ENCODE measurements around the gene UPK3A.

The UPK3A gene

GRCh38 chr22:45314786-45315185, 30.0 kb downstream of the UPK3A start:
- H3K27me3 ChIP-seq (ENCODE audit: control insufficient read depth in 1 of 2, insufficient read depth in 2 of 2, low read length in 2 of 2): no peaks in the 10 kb centered on the region
- no peak overlapping the region for H3K27ac ChIP-seq (ENCODE audit: low read depth, low read length)
- no peaks in the 10 kb centered on the region for H3K9me3 ChIP-seq (ENCODE audit: low read length)
- peaks cover 39% of the 10 kb centered on the region for H3K4me1 ChIP-seq (ENCODE audit: insufficient read depth, low read length)
- H3K36me3 ChIP-seq (ENCODE audit: insufficient read depth, low read length): no peaks in the 10 kb centered on the region
- no peak overlapping the region for H3K9ac ChIP-seq (ENCODE audit: low read length)
- no peak overlapping the region for H3K4me3 ChIP-seq (ENCODE audit: low read depth in 1 of 2, low read length in 2 of 2)

- Histone ChIP-seq H3K9ac (ENCODE audit: low read length) (no peak overlapping the region), H3K4me1 (ENCODE audit: insufficient read depth, low read length) (peaks cover 26% of the 10 kb centered on the region), H3K36me3 (ENCODE audit: insufficient read depth, low read length) (no peaks in the 10 kb centered on the region), H3K27ac (ENCODE audit: low read depth, low read length) (peak overlapping the region; percentile 84), H3K9me3 (ENCODE audit: low read length) (no peaks in the 10 kb centered on the region), H3K4me3 (ENCODE audit: low read depth in 1 of 2, low read length in 2 of 2) (no peak overlapping the region), H3K27me3 (ENCODE audit: control insufficient read depth in 1 of 2, insufficient read depth in 2 of 2, low read length in 2 of 2) (no peaks in the 10 kb centered on the region)
Observed at GRCh38 chr22:45316796-45317526, 32.2 kb downstream of the UPK3A start.

GRCh38 chr22:45317551-45318167, 32.9 kb downstream of the UPK3A start:
- Histone ChIP-seq H3K27me3 (ENCODE audit: control insufficient read depth in 1 of 2, insufficient read depth in 2 of 2, low read length in 2 of 2) (no peaks in the 10 kb centered on the region), H3K4me1 (ENCODE audit: insufficient read depth, low read length) (peaks cover 26% of the 10 kb centered on the region), H3K9ac (ENCODE audit: low read length) (no peak overlapping the region), H3K4me3 (ENCODE audit: low read depth in 1 of 2, low read length in 2 of 2) (peak overlapping the region in 1 of 2 donors; percentile 1), H3K27ac (ENCODE audit: low read depth, low read length) (peak overlapping the region; percentile 84), H3K36me3 (ENCODE audit: insufficient read depth, low read length) (peaks cover 5% of the 10 kb centered on the region), H3K9me3 (ENCODE audit: low read length) (no peaks in the 10 kb centered on the region)

- H3K27ac ChIP-seq (ENCODE audit: low read depth, low read length): peak overlapping the region; percentile 84
- no peak overlapping the region for H3K9ac ChIP-seq (ENCODE audit: low read length)
Observed at GRCh38 chr22:45318168-45318557, 33.4 kb downstream of the UPK3A start.

GRCh38 chr22:45318558-45319323, 34.0 kb downstream of the UPK3A start:
- peak overlapping the region in 1 of 2 donors; percentile 6 for H3K4me3 ChIP-seq (ENCODE audit: low read depth in 1 of 2, low read length in 2 of 2)

More at GRCh38 chr22:45318168-45318557, 33.4 kb downstream of the UPK3A start:
- H3K36me3 ChIP-seq (ENCODE audit: insufficient read depth, low read length): peaks cover 10% of the 10 kb centered on the region
- H3K9me3 ChIP-seq (ENCODE audit: low read length): no peaks in the 10 kb centered on the region
- H3K4me1 ChIP-seq (ENCODE audit: insufficient read depth, low read length): peaks cover 26% of the 10 kb centered on the region
- H3K27me3 ChIP-seq (ENCODE audit: control insufficient read depth in 1 of 2, insufficient read depth in 2 of 2, low read length in 2 of 2): no peaks in the 10 kb centered on the region
- H3K4me3 ChIP-seq (ENCODE audit: low read depth in 1 of 2, low read length in 2 of 2): peak overlapping the region in 1 of 2 donors; percentile 1

GRCh38 chr22:45319324-45319685, 34.6 kb downstream of the UPK3A start:
- peak overlapping the region in 1 of 2 donors; percentile 6 for H3K4me3 ChIP-seq (ENCODE audit: low read depth in 1 of 2, low read length in 2 of 2)
- peaks cover 26% of the 10 kb centered on the region for H3K4me1 ChIP-seq (ENCODE audit: insufficient read depth, low read length)
- no peaks in the 10 kb centered on the region for H3K9me3 ChIP-seq (ENCODE audit: low read length)
- peak overlapping the region; percentile 2 for H3K9ac ChIP-seq (ENCODE audit: low read length)
- peak overlapping the region; percentile 84 for H3K27ac ChIP-seq (ENCODE audit: low read depth, low read length)
- H3K36me3 ChIP-seq (ENCODE audit: insufficient read depth, low read length): peaks cover 21% of the 10 kb centered on the region
- H3K27me3 ChIP-seq (ENCODE audit: control insufficient read depth in 1 of 2, insufficient read depth in 2 of 2, low read length in 2 of 2): no peaks in the 10 kb centered on the region

More at GRCh38 chr22:45318558-45319323, 34.0 kb downstream of the UPK3A start:
- H3K27ac ChIP-seq (ENCODE audit: low read depth, low read length): peak overlapping the region; percentile 84
- H3K27me3 ChIP-seq (ENCODE audit: control insufficient read depth in 1 of 2, insufficient read depth in 2 of 2, low read length in 2 of 2): no peaks in the 10 kb centered on the region
- no peaks in the 10 kb centered on the region for H3K9me3 ChIP-seq (ENCODE audit: low read length)
- H3K9ac ChIP-seq (ENCODE audit: low read length): peak overlapping the region; percentile 2
- H3K4me1 ChIP-seq (ENCODE audit: insufficient read depth, low read length): peaks cover 26% of the 10 kb centered on the region
- peaks cover 15% of the 10 kb centered on the region for H3K36me3 ChIP-seq (ENCODE audit: insufficient read depth, low read length)

- Histone ChIP-seq H3K27me3 (ENCODE audit: control insufficient read depth in 1 of 2, insufficient read depth in 2 of 2, low read length in 2 of 2) (no peaks in the 10 kb centered on the region), H3K27ac (ENCODE audit: low read depth, low read length) (peak overlapping the region; percentile 84), H3K4me3 (ENCODE audit: low read depth in 1 of 2, low read length in 2 of 2) (no peak overlapping the region), H3K9ac (ENCODE audit: low read length) (no peak overlapping the region), H3K9me3 (ENCODE audit: low read length) (no peaks in the 10 kb centered on the region), H3K4me1 (ENCODE audit: insufficient read depth, low read length) (peaks cover 26% of the 10 kb centered on the region), H3K36me3 (ENCODE audit: insufficient read depth, low read length) (peaks cover 30% of the 10 kb centered on the region)
Observed at GRCh38 chr22:45320357-45320976, 35.7 kb downstream of the UPK3A start.

- Histone ChIP-seq H3K4me3 (ENCODE audit: low read depth in 1 of 2, low read length in 2 of 2) (no peak overlapping the region), H3K9me3 (ENCODE audit: low read length) (no peaks in the 10 kb centered on the region), H3K27me3 (ENCODE audit: control insufficient read depth in 1 of 2, insufficient read depth in 2 of 2, low read length in 2 of 2) (no peaks in the 10 kb centered on the region), H3K36me3 (ENCODE audit: insufficient read depth, low read length) (peaks cover 34% of the 10 kb centered on the region), H3K27ac (ENCODE audit: low read depth, low read length) (no peak overlapping the region), H3K4me1 (ENCODE audit: insufficient read depth, low read length) (peaks cover 26% of the 10 kb centered on the region), H3K9ac (ENCODE audit: low read length) (no peak overlapping the region)
Observed at GRCh38 chr22:45321827-45322226, 37.1 kb downstream of the UPK3A start.

- Histone ChIP-seq H3K36me3 (ENCODE audit: insufficient read depth, low read length) (peaks cover 42% of the 10 kb centered on the region), H3K9ac (ENCODE audit: low read length) (no peak overlapping the region), H3K4me3 (ENCODE audit: low read depth in 1 of 2, low read length in 2 of 2) (no peak overlapping the region), H3K27ac (ENCODE audit: low read depth, low read length) (no peak overlapping the region), H3K27me3 (ENCODE audit: control insufficient read depth in 1 of 2, insufficient read depth in 2 of 2, low read length in 2 of 2) (no peaks in the 10 kb centered on the region), H3K4me1 (ENCODE audit: insufficient read depth, low read length) (peaks cover 19% of the 10 kb centered on the region), H3K9me3 (ENCODE audit: low read length) (no peaks in the 10 kb centered on the region)
Observed at GRCh38 chr22:45322873-45323525, 38.2 kb downstream of the UPK3A start.

- no peak overlapping the region for H3K9ac ChIP-seq (ENCODE audit: low read length)
Observed at GRCh38 chr22:45323695-45324094, 38.9 kb downstream of the UPK3A start.

GRCh38 chr22:45324311-45324711, 39.6 kb downstream of the UPK3A start:
- Histone ChIP-seq H3K4me1 (ENCODE audit: insufficient read depth, low read length) (peaks cover 11% of the 10 kb centered on the region), H3K4me3 (ENCODE audit: low read depth in 1 of 2, low read length in 2 of 2) (no peak overlapping the region), H3K9me3 (ENCODE audit: low read length) (no peaks in the 10 kb centered on the region), H3K36me3 (ENCODE audit: insufficient read depth, low read length) (peaks cover 46% of the 10 kb centered on the region), H3K9ac (ENCODE audit: low read length) (no peak overlapping the region), H3K27ac (ENCODE audit: low read depth, low read length) (no peak overlapping the region), H3K27me3 (ENCODE audit: control insufficient read depth in 1 of 2, insufficient read depth in 2 of 2, low read length in 2 of 2) (no peaks in the 10 kb centered on the region)

More at GRCh38 chr22:45323695-45324094, 38.9 kb downstream of the UPK3A start:
- Histone ChIP-seq H3K36me3 (ENCODE audit: insufficient read depth, low read length) (peaks cover 46% of the 10 kb centered on the region), H3K4me1 (ENCODE audit: insufficient read depth, low read length) (peaks cover 12% of the 10 kb centered on the region), H3K9me3 (ENCODE audit: low read length) (no peaks in the 10 kb centered on the region), H3K27me3 (ENCODE audit: control insufficient read depth in 1 of 2, insufficient read depth in 2 of 2, low read length in 2 of 2) (no peaks in the 10 kb centered on the region), H3K4me3 (ENCODE audit: low read depth in 1 of 2, low read length in 2 of 2) (no peak overlapping the region), H3K27ac (ENCODE audit: low read depth, low read length) (no peak overlapping the region)

Data from muscle layer of colon (tissue), 2 donors.